Measurements from ENCODE around the gene CHCHD6. TPM values are rescaled to one million over a fixed set of nuclear protein-coding genes. Genes with fewer than 3 reads are reported as not detected.

Gene CHCHD6
- total and polyA plus RNA-seq, 12 donors, result 5.2 to 27.0 (median 10.2) TPM

GRCh38 chr3:126907557-126907956 lies 203.5 kb downstream of the CHCHD6 start:
- intact Hi-C loops (cut with DNase I), result no loop called here
- Histone ChIP-seq H3K9me3 (no peaks in the 10 kb centered on the region), H3K27me3 (peaks cover 0 to 77% (median 0%) of the 10 kb centered on the region in 7 donors), H3K36me3 (no peaks in the 10 kb centered on the region), H3K4me1 (peaks cover 0 to 42% (median 15%) of the 10 kb centered on the region in 9 donors), H3K27ac (peak overlapping the region in 1 of 10 donors; percentile 31), H3K4me3 (no peak overlapping the region)
- ATAC-seq (peak in 2 of 8 donors; percentile 9 to 27), DNase-seq (no peak)
- TF ChIP-seq, protein P1, sequence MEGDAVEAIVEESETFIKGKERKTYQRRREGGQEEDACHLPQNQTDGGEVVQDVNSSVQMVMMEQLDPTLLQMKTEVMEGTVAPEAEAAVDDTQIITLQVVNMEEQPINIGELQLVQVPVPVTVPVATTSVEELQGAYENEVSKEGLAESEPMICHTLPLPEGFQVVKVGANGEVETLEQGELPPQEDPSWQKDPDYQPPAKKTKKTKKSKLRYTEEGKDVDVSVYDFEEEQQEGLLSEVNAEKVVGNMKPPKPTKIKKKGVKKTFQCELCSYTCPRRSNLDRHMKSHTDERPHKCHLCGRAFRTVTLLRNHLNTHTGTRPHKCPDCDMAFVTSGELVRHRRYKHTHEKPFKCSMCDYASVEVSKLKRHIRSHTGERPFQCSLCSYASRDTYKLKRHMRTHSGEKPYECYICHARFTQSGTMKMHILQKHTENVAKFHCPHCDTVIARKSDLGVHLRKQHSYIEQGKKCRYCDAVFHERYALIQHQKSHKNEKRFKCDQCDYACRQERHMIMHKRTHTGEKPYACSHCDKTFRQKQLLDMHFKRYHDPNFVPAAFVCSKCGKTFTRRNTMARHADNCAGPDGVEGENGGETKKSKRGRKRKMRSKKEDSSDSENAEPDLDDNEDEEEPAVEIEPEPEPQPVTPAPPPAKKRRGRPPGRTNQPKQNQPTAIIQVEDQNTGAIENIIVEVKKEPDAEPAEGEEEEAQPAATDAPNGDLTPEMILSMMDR (IDR thresholded peaks at IDR 0.05), result no peak
- 83 to 88% methylated on average over 3 of the region's 3 CpGs for WGBS, 2 donors

DNA sequence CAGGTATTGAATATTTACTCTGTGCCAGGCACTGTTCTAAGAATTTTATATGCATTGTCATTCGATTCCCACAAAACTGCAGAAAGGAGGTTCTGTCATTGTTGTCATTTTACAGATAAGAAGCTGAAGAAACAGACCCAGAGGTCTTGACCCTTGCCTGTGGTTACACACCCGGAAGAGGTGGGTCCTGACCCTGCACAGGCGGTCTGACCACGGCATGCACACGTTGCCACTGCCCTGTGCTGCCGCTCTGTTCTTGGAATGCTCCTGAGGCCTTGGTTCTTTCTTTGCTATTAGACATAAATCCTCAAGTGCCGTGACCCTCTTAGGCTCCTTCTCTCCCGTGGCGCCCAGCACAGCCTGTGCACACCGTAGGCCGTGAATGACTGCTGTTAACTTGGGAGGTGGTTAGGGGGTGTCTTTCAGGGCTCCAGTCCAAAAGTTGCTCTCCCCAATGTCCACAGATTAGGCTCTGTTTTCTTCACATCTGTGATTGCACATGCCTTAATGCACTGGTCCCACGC lies 204.8 kb downstream of the CHCHD6 start:
- WGBS, 2 donors, result 91 to 92% methylated on average over 12 of the region's 12 CpGs
- H3K27me3 ChIP-seq, result peaks cover 0 to 74% (median 0%) of the 10 kb centered on the region in 7 donors
- no peak overlapping the region for H3K4me3 ChIP-seq
- H3K36me3 ChIP-seq, result no peaks in the 10 kb centered on the region
- TF ChIP-seq, protein P1 (IDR thresholded peaks at IDR 0.05), result no peak
- intact Hi-C loops (cut with DNase I), result no loop called here
- peaks cover 0 to 54% (median 15%) of the 10 kb centered on the region in 9 donors for H3K4me1 ChIP-seq
- H3K9me3 ChIP-seq, result no peaks in the 10 kb centered on the region
- ATAC-seq (no peak), DNase-seq (no peak)
- no peak overlapping the region for H3K27ac ChIP-seq

DNA sequence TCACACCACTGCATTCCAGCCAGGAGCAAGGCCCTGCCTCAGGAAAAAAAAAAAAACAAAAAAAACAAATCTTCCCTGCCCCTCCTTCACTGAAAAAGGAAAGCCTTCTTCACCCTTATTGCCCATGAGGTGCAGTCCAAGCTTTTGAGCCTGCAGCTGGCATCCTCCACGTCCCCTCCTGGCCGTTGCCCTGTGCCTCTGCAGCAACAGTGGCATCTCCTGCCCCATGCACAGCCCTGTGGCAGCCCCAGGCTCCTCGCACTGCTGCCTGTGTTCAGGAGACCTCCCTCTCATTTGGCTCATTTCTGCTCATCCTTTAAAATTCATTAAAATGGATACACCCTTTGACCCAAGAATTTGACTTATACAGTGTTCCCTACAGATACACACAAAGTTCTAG lies 206.2 kb downstream of the CHCHD6 start:
- no peak for ATAC-seq

DNA sequence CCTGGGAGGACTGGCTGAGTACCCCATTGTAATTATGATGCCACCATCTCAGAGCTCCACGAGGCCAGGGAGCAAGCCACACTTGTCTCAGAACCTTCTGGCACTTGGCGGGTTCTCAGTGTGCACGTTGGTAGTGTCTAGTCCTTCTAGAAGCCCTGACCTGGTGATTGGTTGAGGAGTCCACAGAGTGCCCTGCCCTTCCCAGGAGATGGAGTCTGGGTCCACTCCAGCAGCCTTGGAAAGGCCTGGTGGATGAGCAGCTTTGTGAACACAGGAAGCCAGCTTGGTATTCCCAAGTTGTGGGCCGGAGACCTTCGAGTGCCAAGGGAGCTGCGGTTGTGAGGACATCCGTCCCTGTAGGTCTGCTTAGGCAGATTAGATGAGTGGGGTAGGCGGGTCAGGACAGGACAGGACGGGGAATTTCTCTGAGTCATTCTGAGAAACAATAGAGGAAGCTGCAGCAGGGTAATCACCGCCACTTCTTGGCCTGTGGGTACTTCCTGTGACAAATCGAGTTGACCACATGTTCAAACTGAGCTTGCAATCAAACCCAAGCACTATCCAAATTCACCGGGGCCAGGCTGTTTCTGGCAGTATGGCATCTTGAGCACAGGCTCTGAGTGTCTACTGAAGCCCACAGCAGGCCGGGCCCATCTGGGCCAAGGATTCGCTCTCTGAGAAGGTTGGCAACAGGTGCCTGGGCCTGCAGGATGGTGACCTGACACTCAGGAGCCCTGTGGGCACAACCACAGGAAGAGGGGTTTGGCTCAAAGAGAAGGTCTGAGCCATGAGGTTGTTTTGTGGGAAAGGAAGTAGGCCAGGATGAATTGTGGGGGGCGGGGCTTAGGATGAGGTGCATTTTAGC lies 207.4 kb downstream of the CHCHD6 start:
- H3K27ac ChIP-seq, result peak overlapping the region in 2 of 10 donors; percentile 56 to 79
- H3K4me1 ChIP-seq, result peaks cover 0 to 54% (median 15%) of the 10 kb centered on the region in 9 donors
- TF ChIP-seq, protein P1 (IDR thresholded peaks at IDR 0.05), result no peak
- ATAC-seq (peak; percentile 82 to 92 (median 85)), DNase-seq (peak in 1 of 2 donors; percentile 46)
- intact Hi-C loops (cut with DNase I), result no loop called here
- H3K36me3 ChIP-seq, result peaks cover 0 to 9% (median 0%) of the 10 kb centered on the region in 9 donors
- 60 to 72% methylated on average over 15 of the region's 15 CpGs for WGBS, 2 donors
- H3K27me3 ChIP-seq, result peaks cover 0 to 71% (median 0%) of the 10 kb centered on the region in 7 donors
- no peak overlapping the region for H3K4me3 ChIP-seq
- no peaks in the 10 kb centered on the region for H3K9me3 ChIP-seq

More for the DNA sequence above, 206.2 kb downstream of the CHCHD6 start:
- Histone ChIP-seq H3K4me3 (no peak overlapping the region), H3K9me3 (no peaks in the 10 kb centered on the region), H3K27me3 (peaks cover 0 to 73% (median 0%) of the 10 kb centered on the region in 7 donors), H3K27ac (no peak overlapping the region), H3K36me3 (peaks cover 0 to 8% (median 0%) of the 10 kb centered on the region in 9 donors), H3K4me1 (peaks cover 0 to 54% (median 15%) of the 10 kb centered on the region in 9 donors)
- TF ChIP-seq, protein P1 (IDR thresholded peaks at IDR 0.05), result no peak
- intact Hi-C loops (cut with DNase I), result no loop called here
- DNase-seq, result no peak
- WGBS, 2 donors, result 86 to 99% methylated on average over 3 of the region's 3 CpGs

All from heart right ventricle (tissue), 16 donors.